GM21576 (cell line): ENCODE results near the gene ZNF587B.
"Not testable (repeated sequence)": the region's sequence is repeated elsewhere in the genome, so short reads cannot be mapped to it uniquely, and the experiment has no call there.

Experiments used
- ATAC-seq: cut with Tn5 transposase; IDR thresholded peaks from one replicate; pipeline ENCODE4 v1.9.1; 2021; ENCODE audit warnings: mild to moderate bottlenecking, moderate library complexity; ENCODE audit not compliant: unreplicated experiment

The ZNF587B gene

GRCh38 chr19:57867868-57868492 is 37.9 kb downstream of the ZNF587B start:
- no peak for ATAC-seq

DNA sequence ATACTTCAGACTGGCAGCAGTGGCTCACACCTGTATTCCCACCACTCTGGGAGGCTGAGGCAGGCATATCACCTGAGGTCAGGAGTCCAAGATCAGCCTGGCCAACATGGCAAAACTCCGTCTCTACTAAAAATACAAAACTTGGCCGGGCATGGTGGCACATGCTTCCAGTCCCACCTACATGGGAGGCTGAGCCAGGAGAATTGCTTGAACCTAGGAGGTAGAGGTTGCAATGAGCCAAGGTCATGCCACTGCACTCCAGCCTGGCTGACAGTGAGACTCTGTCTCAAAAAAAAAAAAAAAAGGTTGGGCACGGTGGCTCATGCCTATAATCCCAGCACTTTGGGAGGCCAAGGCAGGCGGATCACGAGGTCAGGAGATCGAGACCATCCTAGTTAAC is 39.6 kb downstream of the ZNF587B start:
- ATAC-seq = not testable (repeated sequence)

DNA sequence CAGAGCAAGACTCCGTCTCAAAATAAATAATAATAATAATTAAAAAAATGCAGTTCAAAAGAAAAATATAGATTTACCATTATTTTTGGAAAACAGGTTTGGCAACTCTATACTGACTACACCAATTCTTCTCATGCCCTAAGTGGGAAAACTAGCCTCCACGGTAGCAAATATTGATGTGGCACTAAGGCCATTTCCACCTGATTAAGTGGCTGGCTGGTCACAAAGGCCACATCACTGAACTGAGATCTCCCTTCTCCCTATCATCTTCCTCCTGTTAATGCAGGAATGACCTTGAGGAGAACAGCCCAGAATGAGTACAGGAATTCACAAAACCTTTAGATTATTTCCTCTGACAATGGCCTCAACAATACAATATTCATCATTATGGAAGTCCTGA is 40.1 kb downstream of the ZNF587B start:
- ATAC-seq = no peak

DNA sequence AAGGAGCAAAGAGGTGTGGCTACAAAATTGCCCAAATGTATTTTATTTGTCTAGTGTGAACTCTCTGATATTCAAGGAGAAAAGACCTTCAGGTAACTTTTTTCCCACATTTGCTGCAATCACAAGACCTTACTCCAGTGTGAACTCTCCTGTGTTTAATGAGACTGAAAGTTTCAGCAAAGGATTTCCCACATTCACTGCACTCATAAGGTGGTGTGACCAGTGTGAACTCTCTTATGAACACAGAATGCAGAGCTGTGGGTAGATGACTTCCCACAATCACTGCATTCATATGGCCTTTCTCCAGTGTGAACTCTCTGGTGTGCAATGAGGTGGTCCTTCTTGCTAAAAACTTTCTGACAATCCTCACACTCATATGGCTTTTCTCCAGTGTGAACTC is 42.4 kb downstream of the ZNF587B start:
- ATAC-seq = no peak

GRCh38 chr19:57873883-57874799 is 44.0 kb downstream of the ZNF587B start:
- not testable (repeated sequence) for ATAC-seq

- ATAC-seq = no peak
Observed at GRCh38 chr19:57886046-57886445, 55.9 kb downstream of the ZNF587B start.

- no peak for ATAC-seq
Observed at GRCh38 chr19:57887195-57887941, 57.3 kb downstream of the ZNF587B start.

DNA sequence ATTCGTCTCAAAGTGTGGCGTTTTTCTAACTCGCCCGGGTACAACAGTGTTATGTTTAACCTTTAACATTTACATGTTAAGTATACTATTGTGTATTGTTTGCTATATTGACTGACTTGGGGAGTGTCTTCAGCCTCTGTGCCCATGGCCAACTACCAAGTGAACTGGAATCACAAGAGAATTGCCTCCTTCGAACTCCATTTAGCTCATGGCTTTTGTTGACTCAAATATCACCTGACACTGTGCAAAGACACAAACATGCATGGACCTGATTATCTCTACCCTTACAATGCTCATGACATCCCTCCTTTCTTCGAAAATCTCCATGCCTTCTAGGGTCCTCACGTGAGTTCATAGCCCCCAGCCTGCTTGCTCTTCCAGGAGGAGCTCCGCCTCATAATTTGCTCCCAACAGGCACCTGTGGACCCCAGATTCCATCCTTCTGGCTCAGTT is 58.0 kb downstream of the ZNF587B start:
- no peak for ATAC-seq

DNA sequence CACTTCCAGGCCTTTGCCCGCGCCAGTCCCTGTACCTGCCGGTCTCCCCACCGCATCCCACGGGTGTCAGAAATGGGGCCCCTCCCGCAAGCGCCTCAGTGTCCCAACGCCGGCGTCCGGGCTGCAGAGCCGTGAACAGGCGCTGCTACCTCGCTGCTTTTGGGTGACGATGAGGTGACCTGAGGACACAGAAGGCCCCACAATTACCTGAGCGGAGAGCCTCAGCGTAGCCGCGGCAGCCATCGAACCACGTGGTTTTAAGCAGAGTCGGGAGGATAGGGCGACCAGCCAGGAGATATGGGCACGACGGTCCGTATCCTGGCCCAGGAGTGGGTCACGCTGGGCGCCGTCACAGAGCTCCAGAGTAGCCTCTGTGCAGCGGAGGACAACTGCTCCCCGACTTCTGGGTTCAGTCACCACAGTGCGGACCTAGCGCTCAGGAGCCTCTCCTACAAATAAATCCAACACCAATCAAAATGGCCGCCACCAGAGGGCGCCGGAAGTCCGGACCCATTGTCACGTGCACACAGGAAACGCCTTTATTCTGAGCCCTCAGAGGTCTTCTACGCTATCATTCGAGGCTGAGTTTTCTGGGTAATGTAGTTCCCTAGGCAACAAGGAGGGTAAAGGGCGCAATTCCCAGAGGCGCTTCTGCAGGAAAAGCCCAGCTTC is 58.6 kb downstream of the ZNF587B start, which contains the start of gene ZNF814:
ZNF814 (minus strand) TSS at position 478 of the 672 bp plus-strand sequence; CDS start at position 243, 235 bp downstream.
- ATAC-seq = peak; percentile 84

- not testable (repeated sequence) for ATAC-seq
Observed at GRCh38 chr19:57890706-57891105, 60.6 kb downstream of the ZNF587B start.
